ENCODE data around the gene CD109. TPM values are rescaled to one million over a fixed set of nuclear protein-coding genes. Genes with fewer than 3 reads are reported as not detected.

CD109 gene
- total RNA-seq, 1 experiment from 2014 or later = 8.7 TPM

DNA sequence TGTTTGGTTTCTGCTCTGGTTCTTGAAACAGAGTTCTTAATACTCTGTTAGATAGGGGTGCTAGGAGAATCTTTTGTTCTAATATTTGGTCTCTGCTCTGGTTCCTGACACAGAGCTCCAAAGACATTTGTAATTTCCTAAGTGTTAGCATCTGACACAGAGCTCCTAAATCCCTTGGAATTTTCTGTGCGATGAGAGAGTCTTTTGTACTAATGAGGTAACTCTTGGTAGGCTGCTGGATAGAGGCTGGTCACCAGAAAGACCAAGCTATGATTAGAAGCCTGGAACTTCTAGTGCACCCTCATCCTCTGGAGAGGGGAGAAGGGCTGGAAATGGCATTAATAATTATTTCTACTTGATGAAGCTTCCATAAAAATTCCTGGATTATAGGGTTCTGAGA lies 7.7 kb upstream of the CD109 start:
- H3K4me1 ChIP-seq (ENCODE audit: insufficient read depth, low read length, poor library complexity, severe bottlenecking) = no peaks in the 10 kb centered on the region
- CTCF ChIA-PET = interaction anchor here (0.6 kb wide), 3 partner anchors 11 to 56 kb away, joined by 4 to 6 read pairs (median 5); no protein-coding TSS in a partner anchor
- no TSS peak for BruUV-seq (replicated peaks)
- no peak for TF ChIP-seq EZH2 (IDR thresholded peaks at IDR 0.05; ENCODE audit: borderline replicate concordance, low read depth, low read length, poor library complexity, severe bottlenecking)
- TF ChIP-seq, protein P1, sequence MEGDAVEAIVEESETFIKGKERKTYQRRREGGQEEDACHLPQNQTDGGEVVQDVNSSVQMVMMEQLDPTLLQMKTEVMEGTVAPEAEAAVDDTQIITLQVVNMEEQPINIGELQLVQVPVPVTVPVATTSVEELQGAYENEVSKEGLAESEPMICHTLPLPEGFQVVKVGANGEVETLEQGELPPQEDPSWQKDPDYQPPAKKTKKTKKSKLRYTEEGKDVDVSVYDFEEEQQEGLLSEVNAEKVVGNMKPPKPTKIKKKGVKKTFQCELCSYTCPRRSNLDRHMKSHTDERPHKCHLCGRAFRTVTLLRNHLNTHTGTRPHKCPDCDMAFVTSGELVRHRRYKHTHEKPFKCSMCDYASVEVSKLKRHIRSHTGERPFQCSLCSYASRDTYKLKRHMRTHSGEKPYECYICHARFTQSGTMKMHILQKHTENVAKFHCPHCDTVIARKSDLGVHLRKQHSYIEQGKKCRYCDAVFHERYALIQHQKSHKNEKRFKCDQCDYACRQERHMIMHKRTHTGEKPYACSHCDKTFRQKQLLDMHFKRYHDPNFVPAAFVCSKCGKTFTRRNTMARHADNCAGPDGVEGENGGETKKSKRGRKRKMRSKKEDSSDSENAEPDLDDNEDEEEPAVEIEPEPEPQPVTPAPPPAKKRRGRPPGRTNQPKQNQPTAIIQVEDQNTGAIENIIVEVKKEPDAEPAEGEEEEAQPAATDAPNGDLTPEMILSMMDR (conservative IDR thresholded peaks at IDR 0.05; ENCODE audit: low read depth, low read length) = no peak
- no peak overlapping the region for H3K4me3 ChIP-seq (ENCODE audit: low read depth, low read length, poor library complexity, severe bottlenecking)
- no peaks in the 10 kb centered on the region for H3K27me3 ChIP-seq (replicated peaks; ENCODE audit: insufficient read depth, low read depth, low read length, poor library complexity)
- H3K36me3 ChIP-seq (ENCODE audit: insufficient read depth, low read length, poor library complexity, severe bottlenecking) = no peaks in the 10 kb centered on the region
- intact Hi-C loops (cut with micrococcal nuclease; ENCODE audit: unreplicated experiment) = no loop called here
- no peak overlapping the region for H3K27ac ChIP-seq (ENCODE audit: low read depth, low read length, poor library complexity, severe bottlenecking)
- DNase-seq (ENCODE audit: low spot score) = no peak
- H3K9me3 ChIP-seq (ENCODE audit: low read depth, low read length, poor library complexity, severe bottlenecking) = no peaks in the 10 kb centered on the region
- POLR2A ChIA-PET (ENCODE audit: low non-redundant PET) = no interaction called here

DNA sequence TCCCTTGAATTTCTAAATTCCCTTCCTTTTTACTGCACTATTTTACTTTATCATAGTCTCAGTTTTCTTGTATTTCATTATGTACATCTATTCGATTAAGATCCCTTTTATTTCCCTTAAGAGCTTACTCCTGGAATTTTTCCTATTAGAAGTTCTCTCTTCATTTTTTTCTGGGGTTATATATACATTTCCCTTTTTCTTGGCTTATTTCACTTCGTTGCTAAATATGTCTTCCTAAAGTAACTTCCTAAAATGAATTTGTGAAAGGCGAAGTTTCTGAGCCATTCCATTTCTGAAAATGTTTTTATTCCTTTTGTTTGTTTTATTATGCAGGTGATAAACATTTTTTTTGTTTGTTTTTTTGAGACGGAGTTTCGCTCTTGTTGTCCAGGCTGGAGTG lies 5.9 kb upstream of the CD109 start:
- H3K4me1 ChIP-seq (ENCODE audit: insufficient read depth, low read length, poor library complexity, severe bottlenecking) = no peaks in the 10 kb centered on the region
- no peaks in the 10 kb centered on the region for H3K27me3 ChIP-seq (replicated peaks; ENCODE audit: insufficient read depth, low read depth, low read length, poor library complexity)
- no peak overlapping the region for H3K4me3 ChIP-seq (ENCODE audit: low read depth, low read length, poor library complexity, severe bottlenecking)
- CTCF ChIA-PET = no interaction called here
- DNase-seq (ENCODE audit: low spot score) = no peak
- POLR2A ChIA-PET (ENCODE audit: low non-redundant PET) = no interaction called here
- no peaks in the 10 kb centered on the region for H3K36me3 ChIP-seq (ENCODE audit: insufficient read depth, low read length, poor library complexity, severe bottlenecking)
- TF ChIP-seq, protein P1 (conservative IDR thresholded peaks at IDR 0.05; ENCODE audit: low read depth, low read length) = no peak
- TF ChIP-seq EZH2 (IDR thresholded peaks at IDR 0.05; ENCODE audit: borderline replicate concordance, low read depth, low read length, poor library complexity, severe bottlenecking) = no peak
- H3K9me3 ChIP-seq (ENCODE audit: low read depth, low read length, poor library complexity, severe bottlenecking) = no peaks in the 10 kb centered on the region
- BruUV-seq (replicated peaks) = no TSS peak
- intact Hi-C loops (cut with micrococcal nuclease; ENCODE audit: unreplicated experiment) = no loop called here
- H3K27ac ChIP-seq (ENCODE audit: low read depth, low read length, poor library complexity, severe bottlenecking) = no peak overlapping the region

DNA sequence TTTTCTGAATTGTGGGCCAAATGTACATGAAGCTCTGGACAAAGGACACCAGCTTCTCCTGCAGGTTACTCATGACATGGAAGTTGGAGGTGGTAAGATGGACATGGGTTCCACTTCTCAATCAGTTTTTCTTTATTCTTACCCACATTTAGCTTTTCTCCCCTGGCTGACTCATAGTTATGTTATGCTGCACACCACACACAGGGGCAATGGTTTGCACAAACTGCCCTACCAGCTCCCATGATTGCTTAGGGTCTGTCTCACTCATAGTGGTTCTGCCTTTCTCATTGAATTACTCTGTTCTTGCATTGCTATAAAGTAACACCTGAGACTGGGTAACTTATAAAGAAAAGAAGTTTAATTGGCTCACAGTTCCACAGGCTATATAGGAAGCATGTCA lies 4.5 kb upstream of the CD109 start:
- no peak overlapping the region for H3K27ac ChIP-seq (ENCODE audit: low read depth, low read length, poor library complexity, severe bottlenecking)
- no peak for DNase-seq (ENCODE audit: low spot score)
- no TSS peak for BruUV-seq (replicated peaks)
- CTCF ChIA-PET = no interaction called here
- no peak for TF ChIP-seq EZH2 (IDR thresholded peaks at IDR 0.05; ENCODE audit: borderline replicate concordance, low read depth, low read length, poor library complexity, severe bottlenecking)
- TF ChIP-seq, protein P1 (conservative IDR thresholded peaks at IDR 0.05; ENCODE audit: low read depth, low read length) = no peak
- H3K4me3 ChIP-seq (ENCODE audit: low read depth, low read length, poor library complexity, severe bottlenecking) = no peak overlapping the region
- H3K27me3 ChIP-seq (replicated peaks; ENCODE audit: insufficient read depth, low read depth, low read length, poor library complexity) = no peaks in the 10 kb centered on the region
- no peaks in the 10 kb centered on the region for H3K4me1 ChIP-seq (ENCODE audit: insufficient read depth, low read length, poor library complexity, severe bottlenecking)
- intact Hi-C loops (cut with micrococcal nuclease; ENCODE audit: unreplicated experiment) = no loop called here
- POLR2A ChIA-PET (ENCODE audit: low non-redundant PET) = no interaction called here
- H3K36me3 ChIP-seq (ENCODE audit: insufficient read depth, low read length, poor library complexity, severe bottlenecking) = no peaks in the 10 kb centered on the region
- H3K9me3 ChIP-seq (ENCODE audit: low read depth, low read length, poor library complexity, severe bottlenecking) = no peaks in the 10 kb centered on the region

Measured in A673 (cell line).